H9 (cell line): ENCODE results near the gene MRPS17. TPM values are rescaled to one million over a fixed set of nuclear protein-coding genes. Genes with fewer than 3 reads are reported as not detected.
A peak's percentile ranks its signal among the peaks of the same experiment; 100 is the strongest.

Experiments used
- DNase-seq: peaks from one replicate; pipeline ENCODE4 v3.0.0-alpha.2; 2017
- H2AFZ ChIP-seq: one replicate; pipeline ENCODE4 v1.6.1; 2013; ENCODE audit warnings: mild to moderate bottlenecking, low read length, control low read depth, moderate library complexity
- H2AK5ac ChIP-seq: 2 replicates; pipeline ENCODE4 v1.6.1; 2013; ENCODE audit warnings: low read length, control low read depth, mixed read lengths; ENCODE audit not compliant: insufficient read length
- H2BK120ac ChIP-seq: one replicate; pipeline ENCODE4 v1.6.1; 2013; ENCODE audit warnings: low read depth, mild to moderate bottlenecking, low read length, control low read depth, inconsistent platforms; ENCODE audit not compliant: poor library complexity, severe bottlenecking
- H2BK12ac ChIP-seq: 2 replicates; pipeline ENCODE4 v1.6.1; 2013; ENCODE audit warnings: low read length, control low read depth, mixed read lengths, low read depth; ENCODE audit not compliant: insufficient read length
- H2BK15ac ChIP-seq: 2 replicates; pipeline ENCODE4 v1.6.1; 2013; ENCODE audit warnings: low read depth, low read length, control low read depth
- H2BK20ac ChIP-seq: one replicate; pipeline ENCODE4 v1.6.1; 2013; ENCODE audit warnings: low read depth, mild to moderate bottlenecking, low read length, control low read depth, inconsistent platforms; ENCODE audit not compliant: poor library complexity, severe bottlenecking
- H2BK5ac ChIP-seq: 2 replicates; pipeline ENCODE4 v1.6.1; 2013; ENCODE audit warnings: low read length, control low read depth, mixed read lengths; ENCODE audit not compliant: insufficient read length
- H3K14ac ChIP-seq: 2 replicates; pipeline ENCODE4 v1.6.1; 2013; ENCODE audit warnings: low read length, control low read depth; ENCODE audit not compliant: insufficient read depth
- H3K18ac ChIP-seq: 2 replicates; pipeline ENCODE4 v1.6.1; 2013; ENCODE audit warnings: low read depth, mild to moderate bottlenecking, mixed read lengths, low read length, control low read depth; ENCODE audit not compliant: insufficient read length
- H3K23ac ChIP-seq: 2 replicates; pipeline ENCODE4 v1.6.1; 2013; ENCODE audit warnings: low read length, control low read depth, mixed read lengths, low read depth; ENCODE audit not compliant: insufficient read length
- H3K23me2 ChIP-seq: 2 replicates; pipeline ENCODE4 v1.6.1; 2013; ENCODE audit warnings: low read depth, mild to moderate bottlenecking, mixed read lengths, low read length, control low read depth; ENCODE audit not compliant: insufficient read length, poor library complexity, severe bottlenecking
- H3K27ac ChIP-seq: 2 replicates; pipeline ENCODE4 v1.5.1; 2013; ENCODE audit warnings: low read length, control low read depth, mixed read lengths, low read depth; ENCODE audit not compliant: insufficient read length
- H3K27me3 ChIP-seq: 2 replicates; pipeline ENCODE4 v1.6.1; 2013; ENCODE audit warnings: low read length, control low read depth, inconsistent platforms; ENCODE audit not compliant: insufficient read depth
- H3K4ac ChIP-seq: 2 replicates; pipeline ENCODE4 v1.6.1; 2013; ENCODE audit warnings: low read depth, mild to moderate bottlenecking, control low read depth, inconsistent platforms, low read length, moderate library complexity
- H3K4me1 ChIP-seq: 2 replicates; pipeline ENCODE4 v1.6.1; 2013; ENCODE audit warnings: low read length, control low read depth, inconsistent platforms; ENCODE audit not compliant: insufficient read depth
- H3K4me2 ChIP-seq: 2 replicates; pipeline ENCODE4 v1.6.1; 2013; ENCODE audit warnings: low read length, control low read depth, mixed read lengths; ENCODE audit not compliant: insufficient read length, insufficient read depth
- H3K56ac ChIP-seq: 2 replicates; pipeline ENCODE4 v1.6.1; 2013; ENCODE audit warnings: low read depth, mild to moderate bottlenecking, mixed read lengths, low read length, control low read depth; ENCODE audit not compliant: insufficient read length
- H3K79me1 ChIP-seq: 2 replicates; pipeline ENCODE4 v1.6.1; 2013; ENCODE audit warnings: low read depth, mild to moderate bottlenecking, moderate library complexity, low read length, control low read depth, inconsistent platforms; ENCODE audit not compliant: insufficient read depth, poor library complexity, severe bottlenecking
- H3K79me2 ChIP-seq: 2 replicates; pipeline ENCODE4 v1.6.1; 2013; ENCODE audit warnings: low read length, control low read depth, inconsistent platforms; ENCODE audit not compliant: insufficient read depth
- H3K9ac ChIP-seq: 2 replicates; pipeline ENCODE4 v1.6.1; 2013; ENCODE audit warnings: low read length, control low read depth, mixed read lengths; ENCODE audit not compliant: insufficient read length; ENCODE audit errors: extremely low read depth
- H3K9me3 ChIP-seq: one replicate; pipeline ENCODE4 v1.6.1; 2013; ENCODE audit warnings: low read depth, low read length, inconsistent platforms; ENCODE audit not compliant: control insufficient read depth
- H3T11ph ChIP-seq: one replicate; pipeline ENCODE4 v1.6.1; 2013; ENCODE audit warnings: mild to moderate bottlenecking, low read length, control low read depth, inconsistent platforms
- H4K20me1 ChIP-seq: one replicate; pipeline ENCODE4 v1.6.1; 2013; ENCODE audit not compliant: control insufficient read depth, insufficient read length, insufficient read depth
- H4K5ac ChIP-seq: 2 replicates; pipeline ENCODE4 v1.6.1; 2013; ENCODE audit warnings: low read depth, mild to moderate bottlenecking, mixed read lengths, low read length, control low read depth; ENCODE audit not compliant: insufficient read length
- H4K8ac ChIP-seq: replicated peaks from 2 replicates; pipeline ENCODE4 v1.6.1; 2013; ENCODE audit warnings: low read length, control low read depth, mixed read lengths, low read depth; ENCODE audit not compliant: insufficient read length
- H4K91ac ChIP-seq: 2 replicates; pipeline ENCODE4 v1.6.1; 2013; ENCODE audit warnings: low read depth, mild to moderate bottlenecking, moderate library complexity, mixed read lengths, low read length, control low read depth; ENCODE audit not compliant: insufficient read length
- H3K27ac Mint-ChIP-seq, 3 experiments: 2 replicates in 2 of 3; 3 replicates in 1 of 3; pipeline ENCODE4 v1.8.0; 2020 to 2021; ENCODE audit warnings: mixed read lengths in 3 of 3, mild to moderate bottlenecking in 1 of 3, moderate library complexity in 1 of 3
- H3K27me3 Mint-ChIP-seq: 2 replicates; pipeline ENCODE4 v1.8.0; 2021; ENCODE audit warnings: low read depth, mild to moderate bottlenecking, moderate library complexity, mixed read lengths
- H3K36me3 Mint-ChIP-seq, 3 experiments: 2 replicates in 2 of 3; 3 replicates in 1 of 3; pipeline ENCODE4 v1.8.0; 2020 to 2021; ENCODE audit warnings: low read depth in 3 of 3, mixed read lengths in 3 of 3; ENCODE audit not compliant: insufficient read depth in 1 of 3
- H3K4me1 Mint-ChIP-seq, 2 experiments: 2 replicates each; pipeline ENCODE4 v1.8.0; 2020; ENCODE audit warnings: mixed read lengths in 2 of 2
- H3K4me3 Mint-ChIP-seq, 2 experiments: 2 replicates in 1 of 2; 3 replicates in 1 of 2; pipeline ENCODE4 v1.8.0; 2020 to 2021; ENCODE audit warnings: mild to moderate bottlenecking in 2 of 2, mixed read lengths in 2 of 2, moderate library complexity in 1 of 2
- H3K9me3 Mint-ChIP-seq, 2 experiments: 2 replicates in 1 of 2; 3 replicates in 1 of 2; pipeline ENCODE4 v1.8.0; 2020; ENCODE audit warnings: mild to moderate bottlenecking in 2 of 2, mixed read lengths in 2 of 2, moderate library complexity in 1 of 2
- CTCF ChIP-seq: fragments of 200-600 bp; sonication (generic); conservative IDR thresholded peaks from 3 replicates; pipeline ENCODE4 v1.8.0; 2021; ENCODE audit warnings: antibody characterized with exemption, mild to moderate bottlenecking
- WGBS: extraction: QIAGEN DNeasy Blood & Tissue Kit; methylation state at CpG from one replicate; pipeline ENCODE4 v1.1.7; 2013; ENCODE audit warnings: missing lambda C conversion rate, low lambda C conversion rate, mixed read lengths; ENCODE audit not compliant: insufficient read length; ENCODE audit errors: extremely low coverage; 5-methylcytosine and 5-hydroxymethylcytosine counted together
- long read RNA-seq: library from polyadenylated mRNA; unstranded; transcript quantifications from one replicate; pipeline ENCODE4 v2.0.0, GENCODE V29; 2020
- total RNA-seq: library from RNA; stranded (reverse); gene quantifications from 2 replicates; pipeline ENCODE4 v1.2.1, GENCODE V29; 2021

The MRPS17 gene
- total RNA-seq, result 25.9 and 28.0 TPM in 2 replicates
- long read RNA-seq, transcript MRPS17-201 (3 exons, 1,845 nt), result major isoform, 35 of 53 reads
- long read RNA-seq, partial matches to known transcripts, result 13 of 53 reads
- long read RNA-seq, other reads (novel, unspliced or antisense), result 4 of 53 reads

- Histone ChIP-seq H3K79me1 (no peaks in the 10 kb centered on the region), H2AK5ac (no peak within 1 kb of the TSS), H3T11ph (no peak within 1 kb of the TSS), H2BK5ac (no peak within 1 kb of the TSS), H3K9ac (peak within 1 kb of the TSS; percentile 80), H3K23me2 (no peaks in the 10 kb centered on the region), H4K91ac (no peak within 1 kb of the TSS), H3K4ac (peak within 1 kb of the TSS; percentile 40; the same call in 1 of the 2 replicates), H3K27me3 (no peaks in the 10 kb centered on the region), H3K4me2 (peak within 1 kb of the TSS; percentile 71), H2AFZ (no peak within 1 kb of the TSS), H4K8ac (no peak within 1 kb of the TSS), H2BK15ac (no peak within 1 kb of the TSS), H2BK120ac (no peak within 1 kb of the TSS), H3K9me3 (no peaks in the 10 kb centered on the region), H3K23ac (no peak within 1 kb of the TSS), H3K14ac (peak within 1 kb of the TSS; percentile 87; the same call in 1 of the 2 replicates), H4K20me1 (no peaks in the 10 kb centered on the region), H2BK20ac (no peak within 1 kb of the TSS), H3K4me1 (no peaks in the 10 kb centered on the region), H3K79me2 (peaks cover 3% of the 10 kb centered on the region; the same call in 1 of the 2 replicates), H3K56ac (no peak within 1 kb of the TSS), H3K27ac (no peak within 1 kb of the TSS), H3K18ac (peak within 1 kb of the TSS; percentile 49), H2BK12ac (no peak within 1 kb of the TSS), H4K5ac (no peak within 1 kb of the TSS)
- peak within 1 kb of the TSS; percentile 96 to 99 for H3K4me3 Mint-ChIP-seq
- DNase-seq, result peak; percentile 95
- H3K27ac Mint-ChIP-seq, result peak within 1 kb of the TSS; percentile 91 to 99 (median 95)
- H3K4me1 Mint-ChIP-seq, result peaks cover 3 to 9% of the 10 kb centered on the region in 2 experiments; a peak in 3 of 4 replicates
- H3K36me3 Mint-ChIP-seq, result peaks cover 19 to 37% (median 22%) of the 10 kb centered on the region in 3 experiments; a peak in 6 of 7 replicates
- H3K9me3 Mint-ChIP-seq, result peaks cover 3 to 4% of the 10 kb centered on the region in 2 experiments; a peak in 3 of 5 replicates
- no CpG with 5 or more reads among the region's 53 CpGs for WGBS
- no peak for TF ChIP-seq CTCF
- H3K27me3 Mint-ChIP-seq, result no peaks in the 10 kb centered on the region; the same call in 1 of the 2 replicates
These were observed at the start of gene MRPS17 for GRCh38 chr7:55951637-55952351. MRPS17 (plus strand) TSS chr7:55951877; CDS start chr7:55953196, 1,319 bp downstream.
